Adrenal gland (tissue), 12 donors: ENCODE results near the gene ZNF593. TPM values are rescaled to one million over a fixed set of nuclear protein-coding genes. Genes with fewer than 3 reads are reported as not detected.

ENCODE experiments used
- DNase-seq, 7 donors: peaks; one replicate each; pipeline ENCODE4 v3.0.0-alpha.2; 2019 to 2020
- H3K27ac ChIP-seq, 5 donors: fragments of 200-600 bp; sonication (generic) in 4 of 5; 1 replicate in 3 of 5; 2 replicates in 2 of 5; pipeline versions ENCODE4 v1.5.1 to v1.8.0; 2016 to 2020; ENCODE audit warnings: mild to moderate bottlenecking in 1 of 5
- H3K27me3 ChIP-seq: fragments of 200-600 bp; 2 replicates; pipeline ENCODE4 v1.8.0; 2021
- H3K36me3 ChIP-seq, 2 donors: fragments of 200-600 bp; replicated peaks in 1 of 2; 1 replicate in 1 of 2; 2 replicates in 1 of 2; pipeline versions ENCODE4 v1.5.1 to v1.8.0; 2018 to 2022
- H3K4me1 ChIP-seq, 2 donors: fragments of 200-600 bp; replicated peaks in 1 of 2; 1 replicate in 1 of 2; 2 replicates in 1 of 2; pipeline versions ENCODE4 v1.5.1 to v1.8.0; 2018 to 2021
- H3K4me3 ChIP-seq, 4 donors: fragments of 200-600 bp; sonication (generic) in 3 of 4; one replicate each; pipeline ENCODE4 v1.5.1; 2016 to 2018
- H3K9me3 ChIP-seq, 3 donors: fragments of 200-600 bp; sonication (generic) in 1 of 3; replicated peaks in 1 of 3; 1 replicate in 2 of 3; 2 replicates in 1 of 3; pipeline versions ENCODE4 v1.5.1 to v1.8.0; 2016 to 2021
- POLR2A ChIP-seq, 2 donors: fragments of 450-650 bp; IDR thresholded peaks; one replicate each; pipeline ENCODE4 v1.6.1; 2017; ENCODE audit warnings: antibody characterized with exemption in 2 of 2, mild to moderate bottlenecking in 2 of 2, moderate library complexity in 1 of 2
- WGBS, 4 donors: extraction: QIAGEN DNeasy Blood & Tissue Kit in 2 of 4; methylation state at CpG; one replicate each; pipeline versions ENCODE4 v1.1.5 to v1.1.7; 2013 to 2017; 5-methylcytosine and 5-hydroxymethylcytosine counted together
- intact Hi-C, 2 donors: fragments of 100-400 bp; cut with DNase I; formaldehyde crosslinking; loops; one replicate each; pipeline versions ENCODE4 v1.14.1 to v1.15.0; 2022 to 2023
- polyA plus RNA-seq, 3 donors: library from polyadenylated mRNA; stranded (reverse); fragments of 200-250 nt in 2 of 3; fragments of 350-450 nt in 1 of 3; fragmentation: Illumina TruSeq in 1 of 3; extraction: RNeasy Lipid Tissue Mini Kit (QIAGEN cat#74804) in 1 of 3; gene quantifications; one replicate each; pipeline ENCODE4 v1.2.3, GENCODE V29; 2013 to 2014
- total RNA-seq, 9 donors: library from RNA; depleted of rRNA in 4 of 9; stranded (reverse); fragments of >200 nt in 4 of 9; fragments of 120-200 nt in 1 of 9; fragmentation: NEBNext Ultra II Directional in 1 of 9; extraction: Animal tissue kit (Norgen Biotek cat#: 25700) in 1 of 9; gene quantifications; one replicate each; pipeline versions ENCODE4 v1.1.0 to v1.2.4, GENCODE V29; 2013 to 2023
- TF ChIP-seq, protein P1 (sequence below), 6 experiments: fragments of 450-650 bp in 4 of 6; fragments of 200-600 bp in 2 of 6; sonication (generic) in 1 of 6; IDR thresholded peaks; 1 replicate in 5 of 6; 2 replicates in 1 of 6; pipeline versions ENCODE4 v1.5.1 to v1.8.0; 2016 to 2021; ENCODE audit warnings: antibody characterized with exemption in 6 of 6, mild to moderate bottlenecking in 2 of 6, moderate library complexity in 1 of 6
- donor health status: healthy with polysubstance abuse.
- donor health status: Bipolar disorder and iron deficiency.
- donor health status: DM: yes; HTN: yes; CAD: no.
- donor health status: DM: no; HTN: no; CAD: no.
- donor health status: DM: no; HTN: no; CAD: no.
- donor health status: DM: yes; HTN: yes; CAD: no.

The ZNF593 gene
- total and polyA plus RNA-seq, 12 donors, result 9.8 to 113 (median 31.7) TPM

GRCh38 chr1:26145041-26145959, 24.4 kb upstream of the ZNF593 start:
- H3K4me3 ChIP-seq, result no peak overlapping the region
- no peaks in the 10 kb centered on the region for H3K27me3 ChIP-seq
- peak; percentile 77 to 92 (median 85) for DNase-seq
- 12 to 26% (median 18%) methylated on average over 17 to 19 of the region's 19 CpGs for whole genome bisulfite sequencing, 4 donors
- H3K36me3 ChIP-seq, result no peaks in the 10 kb centered on the region
- no peak for TF ChIP-seq POLR2A (IDR thresholded peaks at IDR 0.05)
- TF ChIP-seq, protein P1, sequence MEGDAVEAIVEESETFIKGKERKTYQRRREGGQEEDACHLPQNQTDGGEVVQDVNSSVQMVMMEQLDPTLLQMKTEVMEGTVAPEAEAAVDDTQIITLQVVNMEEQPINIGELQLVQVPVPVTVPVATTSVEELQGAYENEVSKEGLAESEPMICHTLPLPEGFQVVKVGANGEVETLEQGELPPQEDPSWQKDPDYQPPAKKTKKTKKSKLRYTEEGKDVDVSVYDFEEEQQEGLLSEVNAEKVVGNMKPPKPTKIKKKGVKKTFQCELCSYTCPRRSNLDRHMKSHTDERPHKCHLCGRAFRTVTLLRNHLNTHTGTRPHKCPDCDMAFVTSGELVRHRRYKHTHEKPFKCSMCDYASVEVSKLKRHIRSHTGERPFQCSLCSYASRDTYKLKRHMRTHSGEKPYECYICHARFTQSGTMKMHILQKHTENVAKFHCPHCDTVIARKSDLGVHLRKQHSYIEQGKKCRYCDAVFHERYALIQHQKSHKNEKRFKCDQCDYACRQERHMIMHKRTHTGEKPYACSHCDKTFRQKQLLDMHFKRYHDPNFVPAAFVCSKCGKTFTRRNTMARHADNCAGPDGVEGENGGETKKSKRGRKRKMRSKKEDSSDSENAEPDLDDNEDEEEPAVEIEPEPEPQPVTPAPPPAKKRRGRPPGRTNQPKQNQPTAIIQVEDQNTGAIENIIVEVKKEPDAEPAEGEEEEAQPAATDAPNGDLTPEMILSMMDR (IDR thresholded peaks at IDR 0.05), result peak; percentile 66 to 83 (median 75)
- no peak overlapping the region for H3K27ac ChIP-seq
- intact Hi-C loops, result loop anchor here in 1 of 2 donors (5.0 kb wide), 1 partner anchor 43 kb away; no protein-coding TSS in a partner anchor
- H3K4me1 ChIP-seq, result peaks cover 0 to 2% of the 10 kb centered on the region in 2 donors
- no peaks in the 10 kb centered on the region for H3K9me3 ChIP-seq

- 40 to 58% (median 42%) methylated on average over 2 to 6 of the region's 6 CpGs for WGBS, 4 donors
- H3K27me3 ChIP-seq, result no peaks in the 10 kb centered on the region
- no peaks in the 10 kb centered on the region for H3K36me3 ChIP-seq
- no peak overlapping the region for H3K27ac ChIP-seq
- H3K4me3 ChIP-seq, result no peak overlapping the region
- no peak for TF ChIP-seq POLR2A (IDR thresholded peaks at IDR 0.05)
- intact Hi-C loops, result loop anchor here (2.0 to 5.0 kb wide), 2 partner anchors 43 to 44 kb away; no protein-coding TSS in a partner anchor
- peaks cover 0 to 2% of the 10 kb centered on the region in 2 donors for H3K4me1 ChIP-seq
- H3K9me3 ChIP-seq, result no peaks in the 10 kb centered on the region
- DNase-seq, result no peak
Measured at GRCh38 chr1:26145960-26146294, 23.8 kb upstream of the ZNF593 start.

DNA sequence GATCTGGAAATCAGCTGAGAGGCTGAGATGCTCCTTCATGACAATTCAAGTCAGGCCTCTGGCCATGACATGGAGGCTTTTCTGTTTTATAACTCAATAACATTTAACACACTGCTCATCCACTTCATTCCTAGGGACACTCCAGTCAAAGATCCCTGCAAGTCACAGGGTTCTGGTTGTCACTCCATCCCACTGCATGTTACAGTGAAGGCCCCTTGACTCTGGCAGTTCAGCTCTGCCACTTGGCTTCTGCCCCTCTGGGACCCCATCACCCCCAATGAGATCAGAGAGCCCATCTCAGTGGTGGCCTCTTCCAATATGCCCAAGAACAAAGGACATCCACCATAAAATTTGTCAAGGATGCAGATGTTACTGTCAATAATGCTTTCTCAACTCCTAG, 20.8 kb upstream of the ZNF593 start:
- H3K9me3 ChIP-seq, result no peaks in the 10 kb centered on the region
- TF ChIP-seq, protein P1 (IDR thresholded peaks at IDR 0.05), result no peak
- no peak for TF ChIP-seq POLR2A (IDR thresholded peaks at IDR 0.05)
- peaks cover 0 to 2% of the 10 kb centered on the region in 2 donors for H3K4me1 ChIP-seq
- H3K27me3 ChIP-seq, result no peaks in the 10 kb centered on the region
- no peak overlapping the region for H3K4me3 ChIP-seq
- no peak for DNase-seq
- intact Hi-C loops, result loop anchor here in 1 of 2 donors (5.0 kb wide), 1 partner anchor 47 kb away; no protein-coding TSS in a partner anchor
- no peaks in the 10 kb centered on the region for H3K36me3 ChIP-seq
- H3K27ac ChIP-seq, result no peak overlapping the region

DNA sequence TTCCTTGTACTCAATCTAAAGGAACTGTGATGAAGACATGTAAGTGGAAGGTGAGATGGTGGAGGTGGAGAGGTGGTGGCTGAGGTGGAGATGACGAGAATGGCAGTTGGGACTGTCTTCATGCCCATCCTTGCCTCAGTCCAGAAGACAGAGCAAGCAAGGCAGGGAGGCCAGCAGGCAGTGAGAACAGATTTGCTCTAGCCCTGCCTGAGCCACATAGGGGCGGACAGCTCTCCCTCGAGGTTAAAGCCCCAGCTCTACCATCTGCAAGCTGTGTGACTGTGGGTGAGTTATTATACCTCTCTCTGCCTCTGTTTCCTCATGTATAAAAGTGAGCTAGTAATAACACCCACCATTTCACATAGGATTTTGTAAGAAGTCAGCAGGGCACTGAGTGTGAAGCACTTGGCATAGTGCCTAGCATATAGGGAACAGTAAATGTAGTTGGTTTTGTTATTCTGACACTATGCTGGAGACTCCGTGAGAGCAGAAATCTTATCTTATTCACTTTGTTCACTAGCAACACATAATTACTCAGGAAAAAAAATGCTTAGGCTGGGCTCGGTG, 15.7 kb upstream of the ZNF593 start:
- H3K9me3 ChIP-seq, result no peaks in the 10 kb centered on the region
- intact Hi-C loops, result loop anchor here in 1 of 2 donors (5.0 kb wide), 1 partner anchor 112 kb away; no protein-coding TSS in a partner anchor
- no peak overlapping the region for H3K4me3 ChIP-seq
- 64 to 69% (median 67%) methylated on average over 5 of the region's 5 CpGs for WGBS, 4 donors
- DNase-seq, result peak in 1 of 7 donors; percentile 28
- peaks cover 21% of the 10 kb centered on the region for H3K27me3 ChIP-seq
- no peaks in the 10 kb centered on the region for H3K36me3 ChIP-seq
- no peak overlapping the region for H3K27ac ChIP-seq
- no peaks in the 10 kb centered on the region for H3K4me1 ChIP-seq
- TF ChIP-seq, protein P1 (IDR thresholded peaks at IDR 0.05), result no peak
- no peak for TF ChIP-seq POLR2A (IDR thresholded peaks at IDR 0.05)
